A204.1 (cell line): ENCODE data around the gene FAF2.
"Not testable (repeated sequence)": the region's sequence is repeated elsewhere in the genome, so short reads cannot be mapped to it uniquely, and the experiment has no call there.

ENCODE experiments used
- FAIRE-seq: peaks from 2 replicates; lab custom pipeline; 2012; peaks lifted over from hg19 to GRCh38; lab: Jason Lieb, UNC

FAF2 gene

GRCh38 chr5:176418251-176418650, 29.9 kb upstream of the FAF2 start:
- FAIRE-seq: no peak

GRCh38 chr5:176420086-176420485, 28.1 kb upstream of the FAF2 start:
- FAIRE-seq: no peak

- FAIRE-seq: no peak
Measured at GRCh38 chr5:176420972-176421544, 27.1 kb upstream of the FAF2 start.

- no peak for FAIRE-seq
Measured at GRCh38 chr5:176424181-176424580, 24.0 kb upstream of the FAF2 start.

GRCh38 chr5:176425138-176425537, 23.0 kb upstream of the FAF2 start:
- FAIRE-seq: no peak

- FAIRE-seq: no peak
Measured at GRCh38 chr5:176425791-176426190, 22.4 kb upstream of the FAF2 start.

GRCh38 chr5:176426876-176427275, 21.3 kb upstream of the FAF2 start:
- no peak for FAIRE-seq

- FAIRE-seq: no peak
Measured at GRCh38 chr5:176427971-176428370, 20.2 kb upstream of the FAF2 start.

GRCh38 chr5:176429972-176430371, 18.2 kb upstream of the FAF2 start:
- FAIRE-seq: no peak

- no peak for FAIRE-seq
Measured at GRCh38 chr5:176432707-176433106, 15.5 kb upstream of the FAF2 start.

GRCh38 chr5:176436656-176437055, 11.5 kb upstream of the FAF2 start:
- FAIRE-seq: peak; percentile 72

GRCh38 chr5:176438959-176439757, 9.0 kb upstream of the FAF2 start:
- no peak for FAIRE-seq

GRCh38 chr5:176440927-176441706, 7.1 kb upstream of the FAF2 start:
- FAIRE-seq: no peak

- FAIRE-seq: no peak
Measured at GRCh38 chr5:176441921-176442323, 6.3 kb upstream of the FAF2 start.

- FAIRE-seq: not testable (repeated sequence)
Measured at GRCh38 chr5:176442911-176443310, 5.3 kb upstream of the FAF2 start.

GRCh38 chr5:176444742-176445141, 3.4 kb upstream of the FAF2 start:
- FAIRE-seq: no peak

- FAIRE-seq: no peak
Measured at GRCh38 chr5:176446028-176446665, 2.0 kb upstream of the FAF2 start.

- FAIRE-seq: no peak
Measured at GRCh38 chr5:176446884-176447590, 1.1 kb upstream of the FAF2 start.

- no peak for FAIRE-seq
Measured at GRCh38 chr5:176447591-176447977, 601 bp upstream of the FAF2 start.

GRCh38 chr5:176450077-176450476, 1.9 kb downstream of the FAF2 start:
- FAIRE-seq: no peak

GRCh38 chr5:176454724-176455394, 6.7 kb downstream of the FAF2 start:
- no peak for FAIRE-seq
